CD4-positive, CD25-positive, alpha-beta regulatory T cell (primary cell): Measurements from ENCODE around the gene OLFM2. TPM values are rescaled to one million over a fixed set of nuclear protein-coding genes. Genes with fewer than 3 reads are reported as not detected.

Experiments
- ATAC-seq, 2 donors: fragments of 150-1000 bp; cut with Tn5 transposase; one replicate each; pipeline ENCODE4 v1.10.0; 2021; ENCODE audit warnings: low read depth in 2 of 2, moderate number of reproducible peaks in 2 of 2, moderate library complexity in 1 of 2
- DNase-seq, 3 donors: peaks; one replicate each; pipeline versions ENCODE4 v3.0.0 to v3.0.0-alpha.2; 2012 to 2022; ENCODE audit warnings: mixed read lengths in 1 of 3
- H3K27ac ChIP-seq: one replicate; pipeline ENCODE4 v1.7.0; 2013; ENCODE audit warnings: mild to moderate bottlenecking, low read length; ENCODE audit not compliant: insufficient read depth, poor library complexity, severe bottlenecking
- H3K27me3 ChIP-seq: one replicate; pipeline ENCODE4 v1.7.0; 2013; ENCODE audit warnings: low read length; ENCODE audit not compliant: control insufficient read depth, insufficient read depth
- H3K36me3 ChIP-seq: one replicate; pipeline ENCODE4 v1.7.0; 2013; ENCODE audit warnings: mild to moderate bottlenecking, low read length, moderate library complexity; ENCODE audit not compliant: control insufficient read depth, insufficient read depth
- H3K4me1 ChIP-seq: 2 replicates; pipeline ENCODE4 v1.7.0; 2013; ENCODE audit warnings: mild to moderate bottlenecking, low read length; ENCODE audit not compliant: insufficient read depth, control insufficient read depth, poor library complexity, severe bottlenecking
- H3K4me3 ChIP-seq: one replicate; pipeline ENCODE4 v1.7.0; 2013; ENCODE audit warnings: low read depth, mild to moderate bottlenecking, low read length, moderate library complexity
- H3K9me3 ChIP-seq, 2 experiments: 1 replicate in 1 of 2; 2 replicates in 1 of 2; pipeline ENCODE4 v1.7.0; 2013; ENCODE audit warnings: low read length in 2 of 2, mild to moderate bottlenecking in 1 of 2, moderate library complexity in 1 of 2; ENCODE audit not compliant: control insufficient read depth in 2 of 2
- H3K27ac Mint-ChIP-seq, 3 donors: one replicate each; pipeline ENCODE4 v1.8.0; 2020 to 2022; ENCODE audit warnings: mild to moderate bottlenecking in 3 of 3, mixed read lengths in 3 of 3, moderate library complexity in 2 of 3
- H3K27me3 Mint-ChIP-seq: one replicate; pipeline ENCODE4 v1.8.0; 2022; ENCODE audit warnings: mild to moderate bottlenecking, mixed read lengths
- H3K36me3 Mint-ChIP-seq: one replicate; pipeline ENCODE4 v1.8.0; 2020; ENCODE audit warnings: mixed read lengths
- H3K4me1 Mint-ChIP-seq, 4 donors: one replicate each; pipeline ENCODE4 v1.8.0; 2020 to 2022; ENCODE audit warnings: mixed read lengths in 4 of 4, mild to moderate bottlenecking in 1 of 4
- H3K4me3 Mint-ChIP-seq, 4 donors: one replicate each; pipeline ENCODE4 v1.8.0; 2020 to 2022; ENCODE audit warnings: mild to moderate bottlenecking in 4 of 4, mixed read lengths in 4 of 4, moderate library complexity in 3 of 4
- H3K9me3 Mint-ChIP-seq, 7 donors: one replicate each; pipeline ENCODE4 v1.8.0; 2020 to 2022; ENCODE audit warnings: mixed read lengths in 7 of 7, mild to moderate bottlenecking in 3 of 7, moderate library complexity in 2 of 7
- polyA plus RNA-seq, 4 donors: library from polyadenylated mRNA; unstranded; fragments of 300-500 nt; fragmentation: Illumina TruSeq; gene quantifications; one replicate each; pipeline ENCODE4 v1.2.3, GENCODE V29; 2021
- total RNA-seq: library from RNA; stranded (reverse); gene quantifications from one replicate; pipeline ENCODE4 v1.2.3, GENCODE V29; 2022

Gene OLFM2
- total RNA-seq (7.7 TPM), polyA plus RNA-seq (10 to 100 TPM; 14.2 to 22.4 (median 14.6) TPM)

- Mint-ChIP-seq H3K9me3 (peaks cover 0 to 10% (median 2%) of the 10 kb centered on the region in 7 donors), H3K4me3 (peak within 1 kb of the TSS; percentile 65 to 90 (median 83)), H3K27ac (peak within 1 kb of the TSS in 1 of 3 donors; percentile 58), H3K4me1 (peaks cover 0 to 26% (median 20%) of the 10 kb centered on the region in 4 donors), H3K27me3 (peaks cover 61% of the 10 kb centered on the region), H3K36me3 (peaks cover 3% of the 10 kb centered on the region)
- Histone ChIP-seq H3K27ac (no peak within 1 kb of the TSS), H3K4me1 (peaks cover 26% of the 10 kb centered on the region), H3K27me3 (peaks cover 19% of the 10 kb centered on the region), H3K4me3 (no peak within 1 kb of the TSS), H3K36me3 (no peaks in the 10 kb centered on the region), H3K9me3 (peaks cover under 1% of the 10 kb centered on the region in 2 experiments)
- ATAC-seq, result no peak
- DNase-seq, result no peak
Observed at GRCh38 chr19:9936326-9937000, at the start of gene OLFM2. OLFM2 (minus strand) TSS chr19:9936515; CDS start chr19:9936366, 149 bp downstream.

DNA sequence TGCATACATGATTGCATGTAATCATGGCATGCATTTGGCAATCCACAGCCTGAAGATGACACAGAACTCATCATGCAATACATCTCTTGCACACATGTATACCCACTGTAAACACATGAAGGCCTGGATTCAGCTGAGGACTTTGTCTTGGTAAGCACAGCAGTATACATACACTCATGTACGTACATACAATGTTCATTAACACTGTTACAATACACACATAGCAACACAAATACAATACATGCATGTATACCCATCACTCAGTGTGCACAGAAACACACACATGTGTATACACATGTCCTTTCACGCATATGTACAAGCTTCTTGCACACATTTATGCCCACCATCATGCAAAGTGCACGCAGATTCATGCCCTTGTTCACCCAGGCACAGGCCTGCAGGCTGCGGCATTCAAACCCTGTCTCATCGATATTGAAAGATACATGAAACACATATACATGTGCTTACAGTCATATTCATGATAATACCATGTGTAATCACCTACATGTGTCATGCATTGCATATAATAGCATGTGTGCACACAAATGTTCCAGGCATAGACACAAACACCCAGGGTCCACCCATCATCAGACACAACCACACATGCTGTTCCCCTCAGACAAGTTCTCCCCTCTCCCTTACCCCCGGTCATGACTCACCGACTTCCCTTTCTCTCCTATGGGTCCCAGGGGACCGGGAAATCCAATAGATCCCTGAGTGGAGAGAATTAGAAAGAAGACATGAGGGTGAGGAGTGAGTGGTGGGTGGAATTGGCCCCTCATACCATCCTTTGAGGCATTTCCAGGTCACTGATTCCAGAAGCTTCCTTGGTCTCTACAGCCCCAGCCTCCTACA is 45.3 kb upstream of the OLFM2 start:
- peak overlapping the region in 1 of 3 donors; percentile 35 for H3K27ac Mint-ChIP-seq
- H3K27me3 ChIP-seq, result no peaks in the 10 kb centered on the region

GRCh38 chr19:9972103-9972502 is 35.8 kb upstream of the OLFM2 start:
- Histone ChIP-seq H3K36me3 (no peaks in the 10 kb centered on the region), H3K4me3 (no peak overlapping the region), H3K9me3 (no peaks in the 10 kb centered on the region), H3K4me1 (no peaks in the 10 kb centered on the region), H3K27me3 (peaks cover 7% of the 10 kb centered on the region), H3K27ac (no peak overlapping the region)
- Mint-ChIP-seq H3K4me3 (no peak overlapping the region), H3K27ac (no peak overlapping the region), H3K9me3 (peaks cover 0 to 3% (median 0%) of the 10 kb centered on the region in 7 donors), H3K4me1 (peaks cover 0 to 4% (median 2%) of the 10 kb centered on the region in 4 donors), H3K27me3 (peaks cover 14% of the 10 kb centered on the region), H3K36me3 (no peaks in the 10 kb centered on the region)
- ATAC-seq (no peak), DNase-seq (no peak)

More for the DNA sequence above, 45.3 kb upstream of the OLFM2 start:
- Histone ChIP-seq H3K9me3 (no peaks in the 10 kb centered on the region), H3K27ac (no peak overlapping the region), H3K36me3 (no peaks in the 10 kb centered on the region), H3K4me3 (no peak overlapping the region), H3K4me1 (no peaks in the 10 kb centered on the region)
- no peak overlapping the region for H3K4me3 Mint-ChIP-seq
- no peaks in the 10 kb centered on the region for H3K27me3 Mint-ChIP-seq
- DNase-seq (no peak), ATAC-seq (no peak)
- peaks cover 0 to 4% (median 0%) of the 10 kb centered on the region in 7 donors for H3K9me3 Mint-ChIP-seq
- H3K4me1 Mint-ChIP-seq, result no peaks in the 10 kb centered on the region
- H3K36me3 Mint-ChIP-seq, result no peaks in the 10 kb centered on the region

DNA sequence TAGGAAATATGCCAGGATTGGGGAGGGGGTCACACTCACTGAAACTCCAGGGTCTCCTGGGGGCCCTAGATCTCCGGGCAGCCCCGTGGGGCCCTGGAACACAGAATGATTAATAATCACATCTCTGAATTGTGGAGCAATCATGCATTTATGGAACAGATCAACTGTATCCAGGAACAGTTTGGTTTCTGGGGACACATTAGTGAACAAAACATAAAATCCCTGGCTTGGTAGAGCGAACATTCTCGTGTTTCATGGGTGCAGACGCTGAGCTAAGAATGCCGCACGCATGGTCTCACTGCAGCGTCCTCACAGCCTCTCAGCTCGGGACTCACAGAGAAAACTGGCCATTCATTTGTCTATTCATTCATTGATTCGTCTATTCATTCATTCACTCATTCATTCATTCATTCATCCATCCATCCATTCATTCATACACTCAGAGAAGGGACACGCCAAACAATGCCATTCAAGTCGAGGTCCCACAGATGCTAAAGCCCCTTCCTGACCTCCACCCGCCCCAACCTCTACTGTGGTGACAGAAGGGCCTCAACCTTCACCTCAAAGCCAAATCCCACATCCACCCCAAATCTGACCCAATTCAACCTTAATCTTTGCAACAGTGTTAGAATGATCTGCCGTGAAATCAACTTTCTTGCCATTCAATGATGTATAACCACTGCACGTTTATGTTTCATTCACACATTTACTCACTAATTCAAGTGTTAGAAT is 35.0 kb upstream of the OLFM2 start:
- Mint-ChIP-seq H3K27ac (no peak overlapping the region), H3K4me3 (no peak overlapping the region), H3K27me3 (peaks cover 20% of the 10 kb centered on the region), H3K4me1 (peaks cover 0 to 6% (median 2%) of the 10 kb centered on the region in 4 donors), H3K9me3 (peaks cover 0 to 3% (median 0%) of the 10 kb centered on the region in 7 donors), H3K36me3 (no peaks in the 10 kb centered on the region)
- peaks cover 7% of the 10 kb centered on the region for H3K27me3 ChIP-seq
- ATAC-seq, result no peak
- H3K27ac ChIP-seq, result no peak overlapping the region
- no peaks in the 10 kb centered on the region for H3K9me3 ChIP-seq
- no peak for DNase-seq
- no peaks in the 10 kb centered on the region for H3K36me3 ChIP-seq
- no peak overlapping the region for H3K4me3 ChIP-seq
- no peaks in the 10 kb centered on the region for H3K4me1 ChIP-seq

- no peak for ATAC-seq
- H3K27me3 ChIP-seq, result peaks cover 7% of the 10 kb centered on the region
- Mint-ChIP-seq H3K27ac (no peak overlapping the region), H3K27me3 (peaks cover 27% of the 10 kb centered on the region), H3K4me1 (peaks cover 0 to 6% (median 2%) of the 10 kb centered on the region in 4 donors), H3K9me3 (peaks cover 0 to 3% (median 0%) of the 10 kb centered on the region in 7 donors), H3K4me3 (no peak overlapping the region), H3K36me3 (no peaks in the 10 kb centered on the region)
- no peaks in the 10 kb centered on the region for H3K4me1 ChIP-seq
- H3K36me3 ChIP-seq, result no peaks in the 10 kb centered on the region
- no peaks in the 10 kb centered on the region for H3K9me3 ChIP-seq
- DNase-seq, result no peak
- no peak overlapping the region for H3K4me3 ChIP-seq
- no peak overlapping the region for H3K27ac ChIP-seq
Observed at GRCh38 chr19:9970481-9970880, 34.2 kb upstream of the OLFM2 start.

- H3K4me1 Mint-ChIP-seq, result peaks cover 0 to 6% (median 2%) of the 10 kb centered on the region in 4 donors
- ATAC-seq, result no peak
Observed at GRCh38 chr19:9969688-9969975, 33.3 kb upstream of the OLFM2 start.

GRCh38 chr19:9968820-9969687 is 32.7 kb upstream of the OLFM2 start:
- peaks cover 28% of the 10 kb centered on the region for H3K27me3 Mint-ChIP-seq
- H3K27ac Mint-ChIP-seq, result no peak overlapping the region
- ATAC-seq (no peak), DNase-seq (no peak)
- no peak overlapping the region for H3K27ac ChIP-seq
- H3K9me3 ChIP-seq, result no peaks in the 10 kb centered on the region
- peaks cover 0 to 3% (median 0%) of the 10 kb centered on the region in 7 donors for H3K9me3 Mint-ChIP-seq
- H3K4me3 Mint-ChIP-seq, result no peak overlapping the region
- H3K4me1 Mint-ChIP-seq, result peaks cover 0 to 6% (median 2%) of the 10 kb centered on the region in 4 donors
- no peaks in the 10 kb centered on the region for H3K36me3 Mint-ChIP-seq
- H3K36me3 ChIP-seq, result no peaks in the 10 kb centered on the region
- H3K27me3 ChIP-seq, result peaks cover 7% of the 10 kb centered on the region
- H3K4me3 ChIP-seq, result no peak overlapping the region
- no peaks in the 10 kb centered on the region for H3K4me1 ChIP-seq

More at GRCh38 chr19:9969688-9969975, 33.3 kb upstream of the OLFM2 start:
- Histone ChIP-seq H3K9me3 (no peaks in the 10 kb centered on the region), H3K27me3 (peaks cover 7% of the 10 kb centered on the region), H3K27ac (no peak overlapping the region), H3K36me3 (no peaks in the 10 kb centered on the region), H3K4me1 (no peaks in the 10 kb centered on the region), H3K4me3 (no peak overlapping the region)
- Mint-ChIP-seq H3K27me3 (peaks cover 28% of the 10 kb centered on the region), H3K27ac (no peak overlapping the region), H3K36me3 (no peaks in the 10 kb centered on the region), H3K4me3 (no peak overlapping the region), H3K9me3 (peaks cover 0 to 3% (median 0%) of the 10 kb centered on the region in 7 donors)
- no peak for DNase-seq
